HG03135 (cell line): ENCODE data around the gene CLEC4D.
"Not testable (repeated sequence)": the region's sequence is repeated elsewhere in the genome, so short reads cannot be mapped to it uniquely, and the experiment has no call there.

Experiments used
- ATAC-seq: cut with Tn5 transposase; IDR thresholded peaks from one replicate; pipeline ENCODE4 v1.9.1; 2021; ENCODE audit warnings: mild to moderate bottlenecking, moderate library complexity; ENCODE audit not compliant: unreplicated experiment

The CLEC4D gene

GRCh38 chr12:8527250-8528130 is 14.2 kb downstream of the CLEC4D start:
- no peak for ATAC-seq

- ATAC-seq = no peak
Observed at GRCh38 chr12:8532045-8532444, 18.7 kb downstream of the CLEC4D start.

GRCh38 chr12:8537820-8538219 is 24.5 kb downstream of the CLEC4D start:
- not testable (repeated sequence) for ATAC-seq

- not testable (repeated sequence) for ATAC-seq
Observed at GRCh38 chr12:8540831-8541230, 27.5 kb downstream of the CLEC4D start, which contains the start of gene CLEC4E. CLEC4E (minus strand) TSS chr12:8540905; CDS start chr12:8540797, 108 bp downstream.

GRCh38 chr12:8541562-8541961 is 28.3 kb downstream of the CLEC4D start:
- no peak for ATAC-seq

- peak; percentile 78 for ATAC-seq
Observed at GRCh38 chr12:8544295-8544694, 31.0 kb downstream of the CLEC4D start.

GRCh38 chr12:8546591-8546990 is 33.3 kb downstream of the CLEC4D start:
- no peak for ATAC-seq

GRCh38 chr12:8547645-8548044 is 34.3 kb downstream of the CLEC4D start:
- no peak for ATAC-seq

- no peak for ATAC-seq
Observed at GRCh38 chr12:8548192-8548591, 34.9 kb downstream of the CLEC4D start.

- no peak for ATAC-seq
Observed at GRCh38 chr12:8549381-8549780, 36.1 kb downstream of the CLEC4D start.

- ATAC-seq = no peak
Observed at GRCh38 chr12:8553088-8553627, 39.9 kb downstream of the CLEC4D start.

GRCh38 chr12:8554451-8555195 is 41.3 kb downstream of the CLEC4D start:
- ATAC-seq = no peak

GRCh38 chr12:8556531-8557097 is 43.3 kb downstream of the CLEC4D start:
- ATAC-seq = no peak

GRCh38 chr12:8559676-8560075 is 46.4 kb downstream of the CLEC4D start:
- ATAC-seq = no peak

GRCh38 chr12:8561011-8561410 is 47.7 kb downstream of the CLEC4D start:
- ATAC-seq = no peak

GRCh38 chr12:8562310-8562709 is 49.0 kb downstream of the CLEC4D start:
- no peak for ATAC-seq

- ATAC-seq = no peak
Observed at GRCh38 chr12:8563356-8563755, 50.1 kb downstream of the CLEC4D start.

GRCh38 chr12:8564656-8565055 is 51.4 kb downstream of the CLEC4D start:
- ATAC-seq = no peak

GRCh38 chr12:8566052-8566451 is 52.7 kb downstream of the CLEC4D start:
- ATAC-seq = not testable (repeated sequence)

GRCh38 chr12:8566525-8566924 is 53.2 kb downstream of the CLEC4D start:
- no peak for ATAC-seq
